Medulla oblongata (tissue), 1 donor: ENCODE measurements around the gene OR56A3.
A peak's percentile ranks its signal among the peaks of the same experiment; 100 is the strongest.

Source experiments
- DNase-seq: peaks from one replicate; pipeline ENCODE4 v3.0.0-alpha.2; 2015; ENCODE audit errors: extremely low spot score

The OR56A3 gene

GRCh38 chr11:5973530-5973929 is 31.5 kb downstream of the OR56A3 start:
- no peak for DNase-seq

- no peak for DNase-seq
Measured at GRCh38 chr11:5983443-5983842, 41.4 kb downstream of the OR56A3 start.

GRCh38 chr11:5986885-5987284 is 44.8 kb downstream of the OR56A3 start, which contains the start of gene OR52L1:
Gene OR52L1 (minus strand): TSS chr11:5986985. CDS start chr11:5986930, 55 bp downstream.
- DNase-seq = no peak

- no peak for DNase-seq
Measured at GRCh38 chr11:5989203-5989602, 47.2 kb downstream of the OR56A3 start.

- no peak for DNase-seq
Measured at GRCh38 chr11:5992150-5992549, 50.1 kb downstream of the OR56A3 start.

GRCh38 chr11:5992604-5993251 is 50.7 kb downstream of the OR56A3 start:
- DNase-seq = peak; percentile 3

- no peak for DNase-seq
Measured at GRCh38 chr11:5994791-5995190, 52.7 kb downstream of the OR56A3 start.
